ENCODE data around the gene PARD6A. TPM values are rescaled to one million over a fixed set of nuclear protein-coding genes. Genes with fewer than 3 reads are reported as not detected.
A peak's percentile ranks its signal among the peaks of the same experiment; 100 is the strongest.

The PARD6A gene
- total RNA-seq, 1 experiment from 2014 or later = 10.8 TPM

- no peak overlapping the region for H3K23ac ChIP-seq (ENCODE audit: insufficient read length, low read depth, low read length)
- H2BK5ac ChIP-seq (ENCODE audit: insufficient read length, low read length) = no peak overlapping the region
- no peak overlapping the region for H2BK15ac ChIP-seq (ENCODE audit: low read depth, low read length)
- peak overlapping the region; percentile 30 for H3K4me2 ChIP-seq (ENCODE audit: insufficient read depth, insufficient read length, low read length)
- H3K79me2 ChIP-seq (ENCODE audit: insufficient read depth, low read length) = no peaks in the 10 kb centered on the region
- Mint-ChIP-seq H3K4me1 (peaks cover 3 to 9% of the 10 kb centered on the region in 2 experiments; a peak in 3 of 4 replicates), H3K27me3 (ENCODE audit: low read depth) (peaks cover 8% of the 10 kb centered on the region), H3K9me3 (no peaks in the 10 kb centered on the region), H3K4me3 (peak overlapping the region; percentile 66 to 73), H3K36me3 (ENCODE audit: insufficient read depth in 1 of 3, low read depth in 3 of 3) (peaks cover 3 to 13% (median 9%) of the 10 kb centered on the region in 3 experiments; a peak in 4 of 7 replicates), H3K27ac (no peak overlapping the region)
- no peak overlapping the region for H2AFZ ChIP-seq (ENCODE audit: low read length)
- no peak for DNase-seq
- H3K14ac ChIP-seq (ENCODE audit: insufficient read depth, low read length) = peak overlapping the region; percentile 66
- no peak overlapping the region for H2BK12ac ChIP-seq (ENCODE audit: insufficient read length, low read depth, low read length)
- H3K4me1 ChIP-seq (ENCODE audit: insufficient read depth, low read length) = no peaks in the 10 kb centered on the region
- H3K18ac ChIP-seq (ENCODE audit: insufficient read length, low read depth, low read length) = no peak overlapping the region
- no peak overlapping the region for H3K4ac ChIP-seq (ENCODE audit: low read depth, low read length)
- no peaks in the 10 kb centered on the region for H3K79me1 ChIP-seq (ENCODE audit: insufficient read depth, low read depth, low read length, poor library complexity, severe bottlenecking)
- H3T11ph ChIP-seq (ENCODE audit: low read length) = no peak overlapping the region
- H2BK20ac ChIP-seq (ENCODE audit: low read depth, low read length, poor library complexity, severe bottlenecking) = no peak overlapping the region
- H4K5ac ChIP-seq (ENCODE audit: insufficient read length, low read depth, low read length) = no peak overlapping the region
- peaks cover 8% of the 10 kb centered on the region for H3K23me2 ChIP-seq (ENCODE audit: insufficient read length, low read depth, low read length, poor library complexity, severe bottlenecking)
- WGBS (ENCODE audit: extremely low coverage, insufficient read length, low lambda C conversion rate) = no CpG with 5 or more reads among the region's 15 CpGs
- H2BK120ac ChIP-seq (ENCODE audit: low read depth, low read length, poor library complexity, severe bottlenecking) = no peak overlapping the region
- no peaks in the 10 kb centered on the region for H4K20me1 ChIP-seq (ENCODE audit: control insufficient read depth, insufficient read depth, insufficient read length)
- no peak overlapping the region for H4K91ac ChIP-seq (ENCODE audit: insufficient read length, low read depth, low read length)
- H3K27ac ChIP-seq (ENCODE audit: insufficient read length, low read depth, low read length) = no peak overlapping the region
- H3K56ac ChIP-seq (ENCODE audit: insufficient read length, low read depth, low read length) = no peak overlapping the region
- H3K9me3 ChIP-seq (ENCODE audit: control insufficient read depth, low read depth, low read length) = no peaks in the 10 kb centered on the region
- no peak overlapping the region for H2AK5ac ChIP-seq (ENCODE audit: insufficient read length, low read length)
- H3K9ac ChIP-seq (ENCODE audit: extremely low read depth, insufficient read length, low read length) = peak overlapping the region; percentile 50
- no peak for TF ChIP-seq CTCF (conservative IDR thresholded peaks at IDR 0.05)
- H4K8ac ChIP-seq (replicated peaks; ENCODE audit: insufficient read length, low read depth, low read length) = no peak overlapping the region
- H3K27me3 ChIP-seq (ENCODE audit: insufficient read depth, low read length) = no peaks in the 10 kb centered on the region
Observed at GRCh38 chr16:67645397-67646121, 15.2 kb upstream of the PARD6A start.
